Loucy (cell line): ENCODE results near the gene PPP2R2B.

ENCODE experiments used
- H2AFZ ChIP-seq: fragments of 200-600 bp; sonication (generic); 2 replicates; pipeline ENCODE4 v1.6.0; 2016; ENCODE audit warnings: antibody characterized with exemption, mild to moderate bottlenecking, low read length, moderate library complexity
- H3F3A ChIP-seq: fragments of 200-600 bp; 2 replicates; pipeline ENCODE4 v1.6.0; 2016; ENCODE audit warnings: antibody characterized with exemption, low read depth, mild to moderate bottlenecking
- H3K27me3 ChIP-seq: fragments of 200-600 bp; sonication (generic); 2 replicates; pipeline ENCODE4 v1.6.1; 2014; ENCODE audit warnings: low read length, mild to moderate bottlenecking; ENCODE audit not compliant: insufficient read depth, poor library complexity, severe bottlenecking
- H3K36me3 ChIP-seq: fragments of 200-600 bp; sonication (generic); 2 replicates; pipeline ENCODE4 v1.6.1; 2016; ENCODE audit warnings: low read length; ENCODE audit not compliant: insufficient read depth
- H3K4me1 ChIP-seq: fragments of 200-600 bp; sonication (generic); 2 replicates; pipeline ENCODE4 v1.5.1; 2014; ENCODE audit warnings: low read length, mild to moderate bottlenecking; ENCODE audit not compliant: insufficient read depth, poor library complexity, severe bottlenecking
- H3K4me2 ChIP-seq: fragments of 200-600 bp; sonication (generic); 2 replicates; pipeline ENCODE4 v1.6.0; 2014; ENCODE audit warnings: antibody characterized with exemption, low read length, low read depth, mild to moderate bottlenecking; ENCODE audit not compliant: poor library complexity, severe bottlenecking
- H3K4me3 ChIP-seq: fragments of 200-600 bp; sonication (generic); 2 replicates; pipeline ENCODE4 v1.5.1; 2014; ENCODE audit warnings: low read length, mild to moderate bottlenecking, mixed read lengths; ENCODE audit not compliant: poor library complexity, severe bottlenecking
- H3K79me2 ChIP-seq: fragments of 200-600 bp; sonication (generic); 2 replicates; pipeline ENCODE4 v1.6.1; 2014; ENCODE audit warnings: low read length; ENCODE audit not compliant: insufficient read depth
- H3K9ac ChIP-seq: fragments of 200-600 bp; sonication (generic); 2 replicates; pipeline ENCODE4 v1.6.0; 2014; ENCODE audit warnings: mild to moderate bottlenecking, low read depth, low read length, moderate library complexity; ENCODE audit not compliant: poor library complexity, severe bottlenecking
- H3K9me2 ChIP-seq: fragments of 200-600 bp; sonication (generic); replicated peaks from 2 replicates; pipeline ENCODE4 v1.6.1; 2016; ENCODE audit warnings: low read depth, low read length, mixed read lengths
- H3K9me3 ChIP-seq: fragments of 200-600 bp; sonication (generic); 2 replicates; pipeline ENCODE4 v1.6.1; 2014; ENCODE audit warnings: mild to moderate bottlenecking, antibody characterized with exemption, low read length, low read depth; ENCODE audit not compliant: insufficient read depth
- H4K20me1 ChIP-seq: fragments of 200-600 bp; sonication (generic); 2 replicates; pipeline ENCODE4 v1.6.0; 2014; ENCODE audit warnings: antibody characterized with exemption, low read length, mild to moderate bottlenecking; ENCODE audit not compliant: insufficient read depth, poor library complexity, severe bottlenecking
- EZH2phosphoT487 ChIP-seq: fragments of 200-600 bp; IDR thresholded peaks from 2 replicates; pipeline ENCODE4 v1.6.1; 2018; ENCODE audit warnings: antibody characterized with exemption, mild to moderate bottlenecking, moderate library complexity, borderline replicate concordance
- TF ChIP-seq, protein P1 (sequence below): fragments of 200-600 bp; sonication (generic); conservative IDR thresholded peaks from 2 replicates; pipeline ENCODE4 v1.5.1; 2014; ENCODE audit warnings: mild to moderate bottlenecking, antibody characterized with exemption, low read length

PPP2R2B gene

DNA sequence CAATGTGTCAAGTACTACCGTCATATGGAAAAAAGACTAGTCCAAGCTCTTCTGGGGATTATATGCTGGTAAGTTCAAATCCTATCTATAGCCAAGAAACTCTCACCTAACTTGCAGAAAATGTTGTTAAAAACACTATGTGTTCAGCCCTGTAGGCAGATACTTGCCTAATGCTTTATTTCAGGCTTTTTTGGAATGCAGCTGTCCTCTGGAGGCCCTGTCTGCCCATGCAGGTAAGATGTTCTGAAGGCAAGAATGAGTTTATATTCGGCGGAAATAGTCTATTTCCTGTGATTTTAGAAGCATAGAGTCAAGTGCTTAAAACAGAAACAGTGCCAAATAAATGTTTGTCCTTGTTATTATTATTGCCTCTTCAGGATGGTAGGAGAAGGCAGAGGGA, 34.3 kb upstream of the PPP2R2B start:
- no peak for TF ChIP-seq EZH2phosphoT487
- TF ChIP-seq, protein P1, sequence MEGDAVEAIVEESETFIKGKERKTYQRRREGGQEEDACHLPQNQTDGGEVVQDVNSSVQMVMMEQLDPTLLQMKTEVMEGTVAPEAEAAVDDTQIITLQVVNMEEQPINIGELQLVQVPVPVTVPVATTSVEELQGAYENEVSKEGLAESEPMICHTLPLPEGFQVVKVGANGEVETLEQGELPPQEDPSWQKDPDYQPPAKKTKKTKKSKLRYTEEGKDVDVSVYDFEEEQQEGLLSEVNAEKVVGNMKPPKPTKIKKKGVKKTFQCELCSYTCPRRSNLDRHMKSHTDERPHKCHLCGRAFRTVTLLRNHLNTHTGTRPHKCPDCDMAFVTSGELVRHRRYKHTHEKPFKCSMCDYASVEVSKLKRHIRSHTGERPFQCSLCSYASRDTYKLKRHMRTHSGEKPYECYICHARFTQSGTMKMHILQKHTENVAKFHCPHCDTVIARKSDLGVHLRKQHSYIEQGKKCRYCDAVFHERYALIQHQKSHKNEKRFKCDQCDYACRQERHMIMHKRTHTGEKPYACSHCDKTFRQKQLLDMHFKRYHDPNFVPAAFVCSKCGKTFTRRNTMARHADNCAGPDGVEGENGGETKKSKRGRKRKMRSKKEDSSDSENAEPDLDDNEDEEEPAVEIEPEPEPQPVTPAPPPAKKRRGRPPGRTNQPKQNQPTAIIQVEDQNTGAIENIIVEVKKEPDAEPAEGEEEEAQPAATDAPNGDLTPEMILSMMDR = no peak
- Histone ChIP-seq H3K9me2 (no peaks in the 10 kb centered on the region), H3K9me3 (no peaks in the 10 kb centered on the region), H3K9ac (no peak overlapping the region), H3K4me2 (no peak overlapping the region), H3K36me3 (no peaks in the 10 kb centered on the region), H4K20me1 (no peaks in the 10 kb centered on the region), H3K4me3 (no peak overlapping the region), H2AFZ (no peak overlapping the region), H3K27me3 (no peaks in the 10 kb centered on the region), H3K4me1 (no peaks in the 10 kb centered on the region), H3K79me2 (no peaks in the 10 kb centered on the region), H3F3A (no peaks in the 10 kb centered on the region)

DNA sequence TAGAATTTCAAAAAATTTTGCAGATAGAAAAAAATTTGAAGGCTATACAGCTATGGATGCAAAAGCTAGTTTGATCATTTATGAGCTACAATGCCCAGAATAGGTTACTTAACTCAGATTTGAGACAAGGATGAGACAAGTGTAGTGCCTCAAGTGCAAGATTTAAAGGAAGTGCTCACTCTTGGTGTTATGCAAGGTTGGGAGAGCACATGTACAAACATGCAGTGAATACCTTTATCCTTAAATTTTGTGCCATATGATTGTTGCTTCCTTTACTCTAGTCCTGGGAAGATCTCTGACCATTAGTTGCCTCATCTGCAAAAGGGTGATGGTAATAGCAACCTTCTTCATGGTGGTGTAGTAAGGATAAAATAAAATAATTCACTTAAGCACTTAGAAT, 31.7 kb upstream of the PPP2R2B start:
- Histone ChIP-seq H3K4me3 (no peak overlapping the region), H3K4me1 (no peaks in the 10 kb centered on the region), H3K4me2 (no peak overlapping the region), H3K79me2 (no peaks in the 10 kb centered on the region), H3K9me2 (no peaks in the 10 kb centered on the region), H2AFZ (no peak overlapping the region), H3K9me3 (no peaks in the 10 kb centered on the region), H3K27me3 (no peaks in the 10 kb centered on the region), H3K36me3 (no peaks in the 10 kb centered on the region), H3F3A (no peaks in the 10 kb centered on the region), H4K20me1 (no peaks in the 10 kb centered on the region), H3K9ac (no peak overlapping the region)
- TF ChIP-seq, protein P1 = no peak
- no peak for TF ChIP-seq EZH2phosphoT487

DNA sequence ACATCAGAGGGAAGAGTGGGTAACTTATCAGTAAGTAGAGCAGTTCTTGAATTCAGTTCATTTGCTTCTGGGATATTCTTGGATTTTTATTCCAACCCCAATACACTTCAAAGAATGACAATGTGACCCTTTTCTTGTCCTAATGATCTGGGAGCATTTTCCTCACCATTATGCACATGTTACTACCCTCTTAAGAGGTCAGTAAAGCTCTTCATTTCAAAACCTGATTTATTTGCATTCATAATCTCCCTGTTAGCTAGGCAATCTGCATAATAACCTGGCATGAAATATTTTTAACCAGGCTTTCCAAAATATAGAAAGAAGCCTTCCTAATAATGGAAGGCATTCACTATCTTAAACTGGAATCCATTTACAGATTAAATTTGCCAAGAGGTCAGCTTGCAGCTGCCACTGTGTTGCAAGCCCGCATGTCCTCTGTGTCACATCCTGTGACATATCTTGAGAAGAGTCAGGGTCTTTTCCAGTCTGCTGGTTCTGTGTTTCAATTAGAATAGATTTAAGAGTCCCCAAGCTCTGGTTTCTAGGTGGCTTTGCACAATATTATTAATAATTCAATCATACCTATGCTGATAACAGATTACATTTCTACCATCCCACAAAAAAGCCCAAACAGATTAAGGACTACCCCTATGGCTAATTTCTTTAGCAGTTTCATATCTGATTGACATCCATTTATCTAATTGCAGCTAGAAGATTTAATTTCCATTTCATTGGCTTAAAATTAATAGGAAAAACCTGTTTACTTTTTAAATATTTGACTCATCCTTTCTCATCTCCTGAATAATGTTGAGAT, 30.9 kb upstream of the PPP2R2B start:
- Histone ChIP-seq H3K36me3 (no peaks in the 10 kb centered on the region), H3K4me2 (no peak overlapping the region), H3K9ac (no peak overlapping the region), H3K9me3 (no peaks in the 10 kb centered on the region), H3K4me1 (no peaks in the 10 kb centered on the region), H3K9me2 (no peaks in the 10 kb centered on the region), H3K4me3 (no peak overlapping the region), H2AFZ (no peak overlapping the region), H3K27me3 (no peaks in the 10 kb centered on the region), H3F3A (no peaks in the 10 kb centered on the region), H3K79me2 (no peaks in the 10 kb centered on the region), H4K20me1 (no peaks in the 10 kb centered on the region)
- TF ChIP-seq EZH2phosphoT487 = no peak
- TF ChIP-seq, protein P1 = no peak
